DMS114 treated with DMSO at 0.1 percent for 48 hours (cell line): Measurements from ENCODE around the gene TSC22D3.

Experiments
- DNase-seq: peaks from one replicate; lab custom pipeline; 2025; ENCODE audit not compliant: unreplicated experiment; lab: John Stamatoyannopoulos, UW

Gene TSC22D3

GRCh38 chrX:107760304-107761077 lies 15.1 kb downstream of the TSC22D3 start:
- DNase-seq = no peak

GRCh38 chrX:107758231-107758766 lies 17.3 kb downstream of the TSC22D3 start:
- DNase-seq = no peak

- DNase-seq = no peak
Observed at GRCh38 chrX:107755721-107756120, 19.9 kb downstream of the TSC22D3 start.

- no peak for DNase-seq
Observed at GRCh38 chrX:107753187-107753586, 22.4 kb downstream of the TSC22D3 start.

- DNase-seq = no peak
Observed at GRCh38 chrX:107752714-107753113, 22.9 kb downstream of the TSC22D3 start.

- DNase-seq = no peak
Observed at GRCh38 chrX:107752043-107752442, 23.5 kb downstream of the TSC22D3 start.

- no peak for DNase-seq
Observed at GRCh38 chrX:107750861-107751445, 24.6 kb downstream of the TSC22D3 start.

GRCh38 chrX:107750263-107750662 lies 25.3 kb downstream of the TSC22D3 start:
- no peak for DNase-seq

GRCh38 chrX:107748506-107748905 lies 27.1 kb downstream of the TSC22D3 start:
- no peak for DNase-seq

GRCh38 chrX:107747596-107748161 lies 27.9 kb downstream of the TSC22D3 start:
- no peak for DNase-seq

GRCh38 chrX:107744868-107745267 lies 30.7 kb downstream of the TSC22D3 start:
- DNase-seq = no peak

GRCh38 chrX:107743995-107744394 lies 31.6 kb downstream of the TSC22D3 start:
- DNase-seq = no peak

GRCh38 chrX:107742700-107743191 lies 32.8 kb downstream of the TSC22D3 start:
- no peak for DNase-seq

GRCh38 chrX:107741404-107741790 lies 34.2 kb downstream of the TSC22D3 start:
- DNase-seq = no peak

- no peak for DNase-seq
Observed at GRCh38 chrX:107739541-107739940, 36.0 kb downstream of the TSC22D3 start.

GRCh38 chrX:107738768-107739167 lies 36.8 kb downstream of the TSC22D3 start:
- DNase-seq = no peak

GRCh38 chrX:107738272-107738671 lies 37.3 kb downstream of the TSC22D3 start:
- DNase-seq = no peak

GRCh38 chrX:107736781-107737531 lies 38.6 kb downstream of the TSC22D3 start:
- no peak for DNase-seq

- DNase-seq = no peak
Observed at GRCh38 chrX:107734646-107735045, 40.9 kb downstream of the TSC22D3 start.

- no peak for DNase-seq
Observed at GRCh38 chrX:107733686-107734085, 41.9 kb downstream of the TSC22D3 start.

GRCh38 chrX:107731831-107732502 lies 43.6 kb downstream of the TSC22D3 start:
- no peak for DNase-seq
